Activated CD8-positive, alpha-beta memory T cell treated with anti-CD3 and anti-CD28 coated beads, Interleukin-2, amount 10 ng/mL, durations not matched to agents 7 days and 5 days (primary cell): Measurements from ENCODE around the gene VPREB3. TPM values are rescaled to one million over a fixed set of nuclear protein-coding genes. Genes with fewer than 3 reads are reported as not detected.

Experiments used
- ATAC-seq: fragments of 150-1000 bp; cut with Tn5 transposase; one replicate; pipeline ENCODE4 v1.10.0; 2021; ENCODE audit warnings: moderate library complexity
- CTCF ChIA-PET: fragments of 350-600 bp; sonication (Branson Sonifier 250); formaldehyde crosslinking; loops from one replicate; lab custom pipeline; 2021; ENCODE audit warnings: antibody characterized with exemption; lab: Charles Lee
- DNase-seq: peaks from one replicate; pipeline ENCODE4 v3.0.0-alpha.2; 2020
- H3K27ac Mint-ChIP-seq: one replicate; pipeline ENCODE4 v1.8.0; 2021; ENCODE audit warnings: mild to moderate bottlenecking, mixed read lengths
- H3K27me3 Mint-ChIP-seq: one replicate; pipeline ENCODE4 v1.8.0; 2021; ENCODE audit warnings: mixed read lengths
- H3K36me3 Mint-ChIP-seq: one replicate; pipeline ENCODE4 v1.8.0; 2021; ENCODE audit warnings: mild to moderate bottlenecking, mixed read lengths
- H3K4me1 Mint-ChIP-seq: one replicate; pipeline ENCODE4 v1.8.0; 2021; ENCODE audit warnings: mixed read lengths
- H3K4me3 Mint-ChIP-seq: one replicate; pipeline ENCODE4 v1.8.0; 2021; ENCODE audit warnings: mild to moderate bottlenecking, moderate library complexity, mixed read lengths
- H3K9me3 Mint-ChIP-seq: one replicate; pipeline ENCODE4 v1.8.0; 2022; ENCODE audit warnings: low read depth, mixed read lengths
- total RNA-seq, 2 experiments: library from RNA; stranded (reverse); gene quantifications; one replicate each; pipeline ENCODE4 v1.2.3, GENCODE V29; 2021

The VPREB3 gene
- total RNA-seq, 2 experiments from 2014 or later, result 0.70 TPM; not detected in 1

- no peaks in the 10 kb centered on the region for H3K36me3 Mint-ChIP-seq
- ATAC-seq (no peak), DNase-seq (no peak)
- CTCF ChIA-PET, result interaction anchor here (1.1 to 1.4 kb wide), 2 partner anchors 10 to 18 kb away, joined by 3 read pairs; partner anchors contain the start of gene C22orf15
- H3K9me3 Mint-ChIP-seq, result no peaks in the 10 kb centered on the region
- no peak overlapping the region for H3K4me3 Mint-ChIP-seq
- no peaks in the 10 kb centered on the region for H3K27me3 Mint-ChIP-seq
- peaks cover 21% of the 10 kb centered on the region for H3K4me1 Mint-ChIP-seq
- no peak overlapping the region for H3K27ac Mint-ChIP-seq
Measured at GRCh38 chr22:23753385-23753784, 840 bp downstream of the VPREB3 start.

GRCh38 chr22:23752750-23753149, 1.5 kb downstream of the VPREB3 start:
- no peak for ATAC-seq
- H3K4me3 Mint-ChIP-seq, result peak overlapping the region; percentile 78
- H3K36me3 Mint-ChIP-seq, result no peaks in the 10 kb centered on the region
- CTCF ChIA-PET, result interaction anchor here (1.0 kb wide), 1 partner anchor 11 kb away, joined by 3 read pairs; the partner anchor contains the start of gene C22orf15
- H3K9me3 Mint-ChIP-seq, result no peaks in the 10 kb centered on the region
- H3K4me1 Mint-ChIP-seq, result peaks cover 21% of the 10 kb centered on the region
- H3K27ac Mint-ChIP-seq, result no peak overlapping the region
- DNase-seq, result no peak
- H3K27me3 Mint-ChIP-seq, result no peaks in the 10 kb centered on the region

DNA sequence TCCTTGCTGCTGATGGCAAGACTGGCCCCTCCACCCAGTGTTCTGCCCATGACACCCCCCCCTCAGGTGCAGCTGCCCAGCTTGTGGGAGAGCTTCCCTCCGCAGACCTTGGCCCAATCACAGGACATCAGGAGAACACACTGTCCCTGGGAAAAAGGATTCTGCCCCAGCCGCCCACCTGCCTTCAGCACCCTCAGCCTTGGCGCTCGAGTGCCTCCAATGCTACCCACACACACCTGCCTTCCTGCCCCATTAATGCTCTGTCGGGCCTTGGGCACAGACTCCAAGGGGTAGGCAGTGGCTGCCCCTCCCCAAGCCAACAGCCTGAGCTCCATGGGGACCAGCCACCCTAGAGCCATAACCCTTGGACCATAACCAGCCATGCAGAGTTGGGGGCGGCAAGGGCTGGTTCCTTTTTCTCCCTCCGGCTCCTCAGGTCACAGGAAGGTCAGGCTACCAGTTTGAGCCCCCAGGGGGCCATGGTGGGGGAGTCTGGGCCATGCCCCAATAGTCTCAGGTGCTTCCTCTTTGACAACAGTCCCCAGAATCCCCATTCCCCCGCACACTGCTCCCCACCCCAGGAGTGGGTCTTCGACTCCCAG, 2.0 kb downstream of the VPREB3 start:
- ATAC-seq (no peak), DNase-seq (no peak)
- no peaks in the 10 kb centered on the region for H3K9me3 Mint-ChIP-seq
- peak overlapping the region; percentile 74 for H3K27ac Mint-ChIP-seq
- no peaks in the 10 kb centered on the region for H3K27me3 Mint-ChIP-seq
- H3K4me1 Mint-ChIP-seq, result peaks cover 21% of the 10 kb centered on the region
- no peaks in the 10 kb centered on the region for H3K36me3 Mint-ChIP-seq
- H3K4me3 Mint-ChIP-seq, result peak overlapping the region; percentile 78
- CTCF ChIA-PET, result interaction anchor here (1.0 kb wide), 1 partner anchor 11 kb away, joined by 3 read pairs; the partner anchor contains the start of gene C22orf15

DNA sequence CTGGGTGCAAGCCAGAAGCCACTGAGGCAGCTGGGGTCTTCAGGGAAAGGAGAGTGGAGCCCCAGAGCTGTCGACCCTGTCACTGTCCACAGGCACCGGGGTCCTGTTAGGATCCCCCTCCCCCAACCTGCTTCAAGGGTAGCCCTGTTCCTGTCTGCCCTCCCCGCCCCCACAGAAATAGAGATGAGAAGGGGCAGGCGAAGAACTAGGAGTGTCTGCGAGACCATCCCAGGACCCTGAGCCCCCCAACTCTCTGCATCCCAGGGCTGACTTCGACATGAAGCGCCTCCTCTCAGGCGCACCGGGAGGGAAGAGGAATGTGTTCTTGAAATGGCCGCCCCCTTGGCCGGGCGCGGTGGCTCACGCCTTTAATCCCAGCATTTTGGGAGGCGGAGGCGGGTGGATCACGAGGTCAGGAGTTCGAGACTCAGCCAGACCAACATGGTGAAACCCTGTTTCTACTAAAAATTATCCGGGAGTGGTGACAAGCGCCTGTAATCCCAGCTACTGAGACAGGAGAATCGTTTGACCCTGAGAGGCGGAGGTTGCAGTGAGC, 2.7 kb downstream of the VPREB3 start:
- DNase-seq, result no peak

DNA sequence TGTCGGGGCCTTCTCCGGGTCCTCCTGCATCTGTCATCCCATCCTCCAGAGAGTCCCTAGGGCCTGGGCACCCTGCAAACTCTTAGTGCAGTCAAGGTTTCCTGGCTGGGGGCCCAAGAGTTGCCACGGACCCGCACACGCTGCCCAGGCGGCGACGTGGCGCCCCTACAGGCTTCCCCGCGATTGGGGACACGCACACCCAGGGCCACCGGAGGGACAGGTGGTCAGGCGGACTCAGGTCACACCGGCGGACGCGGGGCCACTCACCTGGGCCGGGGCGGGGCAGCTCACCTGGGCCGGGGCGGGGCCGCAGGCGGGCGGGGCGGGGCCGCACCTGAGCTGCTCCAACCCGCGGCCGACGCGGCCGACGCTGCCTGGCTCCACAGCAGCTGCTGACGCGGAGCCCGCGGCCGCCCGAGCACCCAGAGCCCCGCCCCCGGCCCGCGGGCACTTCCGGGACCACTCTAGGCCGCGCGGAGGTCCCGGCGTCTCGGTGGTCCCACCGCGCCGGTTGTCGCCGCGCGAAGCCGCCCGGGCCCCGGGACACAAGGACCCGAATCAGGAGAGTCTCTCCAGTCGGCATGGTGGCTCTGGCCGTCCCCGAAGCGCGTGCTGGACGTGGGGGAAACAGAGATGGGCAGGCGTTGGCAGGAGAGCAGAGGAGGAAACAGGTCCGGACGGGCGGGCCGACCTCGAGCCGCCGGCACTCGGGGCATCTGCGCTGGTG, 3.3 kb downstream of the VPREB3 start, which contains the start of gene ZNF70:
Gene ZNF70 (minus strand): TSS at position 399 of the 727 bp plus-strand sequence. CDS start 5,972 bp downstream, outside the sequence.
- H3K4me1 Mint-ChIP-seq, result peaks cover 19% of the 10 kb centered on the region
- ATAC-seq (peak; percentile 99), DNase-seq (peak; percentile 89)
- CTCF ChIA-PET, result interaction anchor here (0.8 to 2.0 kb wide), 4 partner anchors 9 to 37 kb away, joined by 3 to 7 read pairs (median 6); no protein-coding TSS in a partner anchor
- H3K9me3 Mint-ChIP-seq, result no peaks in the 10 kb centered on the region
- H3K27ac Mint-ChIP-seq, result peak within 1 kb of the TSS; percentile 84
- H3K36me3 Mint-ChIP-seq, result peaks cover 3% of the 10 kb centered on the region
- H3K4me3 Mint-ChIP-seq, result peak within 1 kb of the TSS; percentile 78
- H3K27me3 Mint-ChIP-seq, result no peaks in the 10 kb centered on the region

More for the DNA sequence above, 2.7 kb downstream of the VPREB3 start:
- Mint-ChIP-seq H3K27ac (peak overlapping the region; percentile 84), H3K4me1 (peaks cover 18% of the 10 kb centered on the region), H3K4me3 (peak overlapping the region; percentile 78), H3K36me3 (peaks cover 2% of the 10 kb centered on the region), H3K9me3 (no peaks in the 10 kb centered on the region), H3K27me3 (no peaks in the 10 kb centered on the region)
- no peak for ATAC-seq
- CTCF ChIA-PET, result interaction anchor here (1.0 to 1.1 kb wide), 2 partner anchors 12 to 38 kb away, joined by 3 read pairs; partner anchors contain the start of gene C22orf15

DNA sequence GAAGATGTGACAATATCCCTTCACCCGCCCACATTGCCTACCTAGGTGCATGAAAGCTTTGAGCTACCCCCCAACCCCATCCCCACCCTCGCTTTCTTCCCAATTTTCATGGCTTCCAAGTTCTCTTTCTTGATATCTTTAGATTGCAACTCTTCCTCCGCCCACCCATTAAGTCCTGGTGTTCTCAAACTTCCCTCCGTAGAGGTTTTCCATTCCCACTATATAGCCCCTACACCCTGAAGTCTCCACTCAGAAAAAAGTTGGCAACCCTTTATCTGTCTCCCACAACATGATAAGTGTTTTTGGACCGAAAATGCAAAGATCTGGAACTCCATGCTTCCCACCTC, 3.9 kb downstream of the VPREB3 start:
- DNase-seq, result no peak
- no peaks in the 10 kb centered on the region for H3K9me3 Mint-ChIP-seq
- peak overlapping the region; percentile 77 for H3K4me3 Mint-ChIP-seq
- peaks cover 4% of the 10 kb centered on the region for H3K36me3 Mint-ChIP-seq
- H3K4me1 Mint-ChIP-seq, result peaks cover 21% of the 10 kb centered on the region
- peak overlapping the region; percentile 73 for H3K27ac Mint-ChIP-seq
- CTCF ChIA-PET, result interaction anchor here (0.8 to 2.0 kb wide), 4 partner anchors 10 to 36 kb away, joined by 3 to 7 read pairs (median 6); no protein-coding TSS in a partner anchor
- no peaks in the 10 kb centered on the region for H3K27me3 Mint-ChIP-seq
- ATAC-seq, result no peak

- Mint-ChIP-seq H3K4me1 (peaks cover 21% of the 10 kb centered on the region), H3K27me3 (no peaks in the 10 kb centered on the region), H3K36me3 (peaks cover 9% of the 10 kb centered on the region), H3K4me3 (peak overlapping the region; percentile 77), H3K9me3 (peaks cover 3% of the 10 kb centered on the region), H3K27ac (no peak overlapping the region)
- DNase-seq (no peak), ATAC-seq (no peak)
- CTCF ChIA-PET, result interaction anchor here (0.6 to 2.0 kb wide), 5 partner anchors 12 to 738 kb away, joined by 3 to 7 read pairs (median 4); partner anchors contain the start of gene CHCHD10
Measured at GRCh38 chr22:23749841-23750301, 4.4 kb downstream of the VPREB3 start.

- ATAC-seq (no peak), DNase-seq (no peak)
- Mint-ChIP-seq H3K4me1 (peaks cover 15% of the 10 kb centered on the region), H3K27me3 (no peaks in the 10 kb centered on the region), H3K4me3 (no peak overlapping the region), H3K9me3 (peaks cover 3% of the 10 kb centered on the region), H3K27ac (no peak overlapping the region), H3K36me3 (peaks cover 24% of the 10 kb centered on the region)
- CTCF ChIA-PET, result interaction anchor here (0.7 to 1.3 kb wide), 2 partner anchors 32 to 111 kb away, joined by 3 to 4 read pairs; partner anchors contain the start of gene SLC2A11
Measured at GRCh38 chr22:23745791-23746190, 8.4 kb downstream of the VPREB3 start.

DNA sequence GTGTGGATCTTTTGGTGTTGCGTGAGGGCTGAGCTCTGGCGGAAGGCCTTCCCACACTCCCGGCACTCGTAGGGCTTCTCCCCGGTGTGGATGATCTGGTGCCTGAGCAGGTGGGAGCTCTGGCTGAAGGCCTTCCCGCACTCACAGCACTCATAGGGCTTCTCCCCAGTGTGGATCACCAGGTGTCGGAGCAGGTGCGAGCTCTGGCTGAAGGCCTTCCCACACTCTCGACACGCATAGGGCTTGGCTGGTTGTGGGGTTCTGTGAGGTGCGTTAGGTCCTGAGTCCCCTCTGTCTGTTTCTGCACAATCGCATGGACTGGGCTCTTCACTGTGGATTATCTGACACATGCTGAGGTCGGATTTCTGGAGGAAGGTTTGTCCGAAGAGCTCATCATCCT, 9.7 kb downstream of the VPREB3 start:
- Mint-ChIP-seq H3K4me3 (no peak overlapping the region), H3K9me3 (peaks cover 3% of the 10 kb centered on the region), H3K4me1 (peaks cover 3% of the 10 kb centered on the region), H3K27ac (no peak overlapping the region), H3K36me3 (peaks cover 24% of the 10 kb centered on the region), H3K27me3 (no peaks in the 10 kb centered on the region)
- DNase-seq (no peak), ATAC-seq (no peak)
- CTCF ChIA-PET, result interaction anchor here (0.7 to 1.0 kb wide), 3 partner anchors 9 to 17 kb away, joined by 3 to 6 read pairs (median 4); no protein-coding TSS in a partner anchor

DNA sequence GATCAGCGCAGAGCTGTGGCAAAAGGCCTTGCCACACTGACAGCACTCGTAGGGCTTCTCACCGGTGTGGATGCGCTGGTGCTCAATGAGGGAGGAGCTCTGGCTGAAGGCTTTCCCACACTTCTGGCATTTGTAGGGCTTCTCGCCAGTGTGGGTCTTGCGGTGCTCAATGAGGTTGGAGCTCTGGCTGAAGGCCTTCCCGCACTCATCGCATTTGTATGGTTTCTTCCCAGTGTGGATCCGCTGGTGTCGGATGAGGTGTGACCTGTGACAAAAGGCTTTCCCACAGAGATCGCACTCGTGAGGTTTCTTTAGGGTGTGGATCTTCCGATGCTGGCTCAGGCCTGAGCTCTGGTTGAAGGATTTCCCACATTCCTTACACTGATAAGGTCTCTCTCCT, 10.2 kb downstream of the VPREB3 start:
- Mint-ChIP-seq H3K27me3 (no peaks in the 10 kb centered on the region), H3K4me3 (no peak overlapping the region), H3K36me3 (peaks cover 24% of the 10 kb centered on the region), H3K9me3 (peaks cover 3% of the 10 kb centered on the region), H3K27ac (no peak overlapping the region), H3K4me1 (peaks cover 3% of the 10 kb centered on the region)
- CTCF ChIA-PET, result interaction anchor here (0.7 to 1.2 kb wide), 4 partner anchors 8 to 23 kb away, joined by 3 to 6 read pairs (median 4); no protein-coding TSS in a partner anchor
- DNase-seq (no peak), ATAC-seq (no peak)

GRCh38 chr22:23743303-23743705, 10.9 kb downstream of the VPREB3 start:
- Mint-ChIP-seq H3K4me1 (peaks cover 4% of the 10 kb centered on the region), H3K27ac (no peak overlapping the region), H3K27me3 (no peaks in the 10 kb centered on the region), H3K9me3 (peaks cover 3% of the 10 kb centered on the region), H3K36me3 (peaks cover 24% of the 10 kb centered on the region), H3K4me3 (no peak overlapping the region)
- CTCF ChIA-PET, result interaction anchor here (1.0 to 1.2 kb wide), 2 partner anchors 16 to 24 kb away, joined by 3 read pairs; no protein-coding TSS in a partner anchor
- DNase-seq (no peak), ATAC-seq (no peak)

- Mint-ChIP-seq H3K27ac (no peak overlapping the region), H3K36me3 (peaks cover 24% of the 10 kb centered on the region), H3K27me3 (no peaks in the 10 kb centered on the region), H3K4me1 (peaks cover 4% of the 10 kb centered on the region), H3K9me3 (peaks cover 3% of the 10 kb centered on the region), H3K4me3 (no peak overlapping the region)
- no peak for ATAC-seq
- CTCF ChIA-PET, result interaction anchor here (1.2 kb wide), 1 partner anchor 24 kb away, joined by 3 read pairs; no protein-coding TSS in a partner anchor
- no peak for DNase-seq
Measured at GRCh38 chr22:23742505-23743264, 11.5 kb downstream of the VPREB3 start.
